HL-60/S4 treated with retinoic acid at 250 ng/mL for 4 days and 3 days (cell line): Measurements from ENCODE around the gene GXYLT2.

Source experiments
- in situ Hi-C: fragments of 300-500 bp; cut with MboI; formaldehyde crosslinking; loops from 2 replicates; pipeline ENCODE4 v1.7.0; 2022; ENCODE audit warnings: low sequenced_read_pairs

The GXYLT2 gene

DNA sequence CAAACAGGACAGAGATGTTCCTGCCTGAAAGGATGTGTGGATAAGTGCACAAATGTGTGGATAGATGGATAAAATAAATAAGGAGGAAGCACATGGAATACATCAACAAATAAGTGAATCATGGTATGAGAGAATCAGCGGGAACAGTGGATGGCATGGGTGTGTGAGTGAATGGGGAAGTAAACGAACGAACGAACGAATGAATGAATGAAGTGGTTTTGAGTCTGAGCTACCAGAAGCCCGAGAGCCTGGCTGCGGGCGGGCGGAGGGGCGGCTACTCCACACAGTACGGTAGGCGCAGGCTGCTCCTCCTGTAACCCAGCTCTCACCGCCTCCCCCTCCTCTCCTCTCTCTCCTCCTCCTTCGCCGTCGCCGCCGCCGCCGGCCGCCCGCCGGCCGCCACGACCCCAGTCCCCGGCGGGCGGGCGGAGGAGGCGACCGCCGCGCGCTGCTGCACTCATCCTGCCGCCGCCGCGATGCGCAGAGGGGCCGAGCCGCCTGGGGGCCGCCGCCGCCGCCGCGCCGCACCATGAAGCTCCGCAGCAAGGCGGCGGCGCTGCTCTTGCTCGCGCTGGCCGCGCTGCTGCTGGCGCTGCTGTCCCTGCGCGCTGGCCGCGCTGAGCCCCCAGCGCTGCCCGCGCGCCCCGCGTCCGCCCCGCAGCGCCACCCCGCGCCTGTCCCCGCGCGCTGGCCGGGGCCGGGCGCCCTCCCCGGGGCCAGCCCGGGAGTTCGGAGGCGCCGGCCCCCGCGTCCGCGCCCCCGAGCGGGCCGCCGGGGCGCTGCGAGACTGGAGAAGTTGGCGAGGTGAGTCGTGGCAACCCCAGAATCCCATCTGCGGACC, at the start of gene GXYLT2:
Gene GXYLT2, plus strand, starts transcription at position 342 of the 841 bp plus-strand sequence. Its CDS starts 188 bp downstream, at position 530.
- in situ Hi-C loops: no loop called here

- in situ Hi-C loops: no loop called here
Measured at GRCh38 chr3:72839057-72839456, 48.8 kb upstream of the GXYLT2 start.

DNA sequence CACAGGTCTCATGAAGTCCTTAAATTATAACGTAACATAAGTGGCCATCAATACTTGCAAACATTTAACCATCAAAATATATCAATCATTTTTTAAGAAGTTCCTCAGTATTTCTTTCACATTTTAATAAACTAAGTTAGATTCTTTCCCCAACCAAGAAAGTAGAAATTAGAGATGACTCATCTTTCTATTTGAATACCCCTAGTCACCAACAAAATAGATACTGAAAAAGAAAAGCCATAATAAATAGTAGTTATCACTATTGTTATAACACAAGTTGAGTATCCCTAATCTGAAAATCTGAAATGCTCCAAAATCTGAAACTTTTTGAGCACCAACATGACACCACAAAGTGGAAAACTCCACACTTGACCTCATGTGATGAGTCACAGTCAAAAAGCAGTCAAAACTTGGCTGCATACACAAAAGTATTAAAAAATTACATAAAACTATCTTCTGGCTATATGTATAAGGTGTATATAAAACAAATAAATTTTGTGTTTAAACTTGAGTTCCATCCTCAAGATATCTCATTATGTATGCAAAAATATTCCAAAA, 43.3 kb upstream of the GXYLT2 start:
- in situ Hi-C loops: no loop called here

DNA sequence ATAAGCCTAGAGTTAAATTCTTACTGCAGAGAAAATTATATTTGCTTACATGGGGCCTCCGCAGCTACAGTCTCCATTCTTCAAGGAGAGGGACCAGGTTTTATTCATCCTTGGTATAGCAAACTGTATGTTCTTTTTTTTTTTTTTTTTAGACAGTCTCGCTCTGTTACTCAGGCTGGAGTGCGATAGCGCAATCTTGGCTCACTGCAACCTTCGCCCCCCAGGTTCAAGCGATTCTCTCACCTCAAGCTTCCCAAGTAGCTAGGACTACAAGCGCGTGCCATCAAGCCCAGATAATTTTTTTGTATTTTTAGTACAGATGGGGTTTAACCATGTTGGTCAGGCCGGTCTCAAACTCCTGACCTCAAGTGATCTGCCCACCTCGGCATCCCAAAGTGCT, 41.7 kb upstream of the GXYLT2 start:
- in situ Hi-C loops: no loop called here

DNA sequence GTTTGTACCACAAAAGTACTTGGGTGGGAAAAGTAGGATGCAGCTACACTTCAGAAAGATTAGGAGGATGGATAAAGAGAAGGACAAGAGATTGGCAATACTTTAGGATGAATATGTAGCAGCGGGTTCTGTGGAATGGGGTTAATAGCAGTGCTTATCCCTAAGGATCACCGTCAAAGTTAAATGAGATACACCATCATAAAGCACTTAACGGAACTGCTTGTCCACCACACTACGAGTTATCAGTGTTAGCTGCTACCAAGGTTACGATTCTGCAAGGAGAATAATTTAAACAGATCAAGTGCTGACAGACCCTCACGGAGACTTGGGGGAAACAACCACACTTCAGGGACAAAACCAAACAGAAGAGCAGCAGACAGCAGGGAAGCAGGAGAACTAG, 40.6 kb upstream of the GXYLT2 start:
- in situ Hi-C loops: no loop called here

- in situ Hi-C loops: no loop called here
Measured at GRCh38 chr3:72847751-72848702, 39.8 kb upstream of the GXYLT2 start, which contains the start of gene SHQ1. SHQ1 (minus strand) TSS chr3:72848445; CDS start chr3:72848340, 105 bp downstream.

DNA sequence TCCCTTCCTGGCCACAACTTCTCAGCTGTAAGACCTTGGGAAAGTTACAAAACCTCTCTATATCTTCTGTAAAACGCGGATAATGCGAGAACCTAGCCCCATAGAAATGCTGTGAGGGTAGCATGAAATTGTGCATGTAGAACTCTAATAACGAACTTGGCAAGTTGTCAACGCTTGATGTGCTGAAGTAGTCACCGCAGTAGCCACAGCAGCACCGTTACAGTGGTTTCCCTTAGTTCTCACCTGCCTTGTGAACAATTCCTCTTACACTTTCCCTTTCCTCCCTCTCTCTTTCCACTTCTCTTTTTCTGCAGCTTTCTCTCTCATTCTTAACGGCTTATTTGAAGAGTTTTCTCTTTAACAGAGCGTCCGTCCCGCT, 39.2 kb upstream of the GXYLT2 start:
- in situ Hi-C loops: no loop called here

GRCh38 chr3:72855001-72855400, 32.8 kb upstream of the GXYLT2 start:
- in situ Hi-C loops: no loop called here

- in situ Hi-C loops: no loop called here
Measured at GRCh38 chr3:72860053-72860452, 27.8 kb upstream of the GXYLT2 start.

DNA sequence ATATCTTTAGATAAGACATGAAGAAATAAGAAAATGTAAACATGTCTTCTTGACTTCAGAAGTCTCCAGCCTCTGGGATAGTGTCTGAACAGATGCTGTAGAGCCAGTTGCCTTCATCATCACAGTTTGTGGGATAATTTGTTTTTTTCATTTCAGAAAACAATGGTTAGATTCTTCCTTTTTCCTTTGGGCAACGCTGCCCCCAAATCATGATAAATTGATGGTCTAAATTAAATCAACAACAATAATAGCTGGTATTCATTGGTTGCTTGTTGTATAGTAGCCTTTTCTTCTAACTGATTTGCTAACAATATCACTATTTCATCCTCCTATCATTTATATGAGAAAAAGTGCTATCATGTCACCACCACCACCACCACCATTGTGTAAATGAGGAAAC, 27.0 kb upstream of the GXYLT2 start:
- in situ Hi-C loops: no loop called here

- in situ Hi-C loops: no loop called here
Measured at GRCh38 chr3:72862314-72863090, 25.3 kb upstream of the GXYLT2 start.

- in situ Hi-C loops: no loop called here
Measured at GRCh38 chr3:72872183-72872582, 15.7 kb upstream of the GXYLT2 start.

- in situ Hi-C loops: no loop called here
Measured at GRCh38 chr3:72887343-72887704, 522 bp upstream of the GXYLT2 start.

GRCh38 chr3:72888546-72889309, 882 bp downstream of the GXYLT2 start:
- in situ Hi-C loops: no loop called here

- in situ Hi-C loops: no loop called here
Measured at GRCh38 chr3:72889310-72890165, 1.7 kb downstream of the GXYLT2 start.

DNA sequence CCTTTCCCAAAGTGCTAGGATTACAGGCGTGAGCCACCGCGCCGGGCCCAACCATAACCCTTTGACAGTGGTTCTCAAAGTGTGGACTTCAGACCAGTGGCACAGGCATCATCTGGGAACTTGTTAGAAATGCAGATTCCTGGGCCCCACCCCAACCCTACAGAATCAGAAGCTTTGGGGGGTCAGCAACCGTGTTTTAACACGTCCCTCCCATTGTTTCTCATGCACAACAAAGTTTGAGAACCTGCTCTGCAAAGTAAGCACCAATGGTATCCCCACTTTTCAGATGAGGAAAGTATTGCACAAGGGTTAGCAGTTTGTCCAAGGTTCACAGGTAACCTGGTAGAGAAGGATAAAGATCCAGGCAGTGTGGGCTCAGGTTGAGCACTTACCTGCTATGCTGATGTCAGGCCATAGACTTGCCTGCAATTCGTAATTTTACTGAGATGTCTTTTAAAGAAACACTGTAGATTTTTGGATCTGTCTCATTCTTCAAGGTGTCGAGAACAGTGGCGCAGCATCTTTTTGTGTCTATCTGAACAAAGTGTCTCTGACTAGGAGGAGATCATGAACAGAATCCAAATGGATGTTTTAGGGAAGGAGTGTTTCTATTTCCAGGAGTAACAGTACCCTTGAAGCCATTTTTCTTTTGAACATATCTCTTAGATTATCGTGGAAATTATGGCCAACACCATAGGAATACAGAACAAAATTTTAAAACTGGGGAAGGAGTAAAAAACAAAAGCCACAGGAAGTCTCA, 2.5 kb downstream of the GXYLT2 start:
- in situ Hi-C loops: no loop called here

- in situ Hi-C loops: no loop called here
Measured at GRCh38 chr3:72891053-72891855, 3.4 kb downstream of the GXYLT2 start.
